GM23338 (cell line): ENCODE measurements around the gene GLRA1. TPM values are rescaled to one million over a fixed set of nuclear protein-coding genes. Genes with fewer than 3 reads are reported as not detected.

Experiments
- ATAC-seq: fragments of 200-7000 bp; cut with Tn5 transposase; 3 replicates; pipeline ENCODE4 v1.9.1; 2020
- DNase-seq: peaks from one replicate; pipeline ENCODE4 v3.0.0-alpha.2; 2015; ENCODE audit warnings: low spot score
- H2AFZ ChIP-seq: fragments of 200-600 bp; sonication (generic); 2 replicates; pipeline ENCODE4 v1.8.0; 2016; ENCODE audit warnings: antibody characterized with exemption, mild to moderate bottlenecking, moderate library complexity
- H3F3A ChIP-seq: fragments of 200-600 bp; sonication (generic); replicated peaks from 2 replicates; pipeline ENCODE4 v1.8.0; 2017; ENCODE audit warnings: antibody characterized with exemption, mixed run types, low read depth
- H3K27ac ChIP-seq: fragments of 200-600 bp; sonication (generic); 2 replicates; pipeline ENCODE4 v1.6.1; 2016; ENCODE audit warnings: low read depth
- H3K27me3 ChIP-seq: fragments of 200-600 bp; sonication (generic); 2 replicates; pipeline ENCODE4 v1.8.0; 2016; ENCODE audit warnings: mild to moderate bottlenecking, mixed run types, moderate library complexity; ENCODE audit not compliant: insufficient read depth
- H3K36me3 ChIP-seq: fragments of 200-600 bp; sonication (generic); 2 replicates; pipeline ENCODE4 v1.8.0; 2016; ENCODE audit warnings: mild to moderate bottlenecking; ENCODE audit not compliant: insufficient read depth
- H3K4me1 ChIP-seq: fragments of 200-600 bp; sonication (generic); 2 replicates; pipeline ENCODE4 v1.8.0; 2016; ENCODE audit warnings: mild to moderate bottlenecking, moderate library complexity; ENCODE audit not compliant: insufficient read depth
- H3K4me2 ChIP-seq: fragments of 200-600 bp; sonication (generic); 2 replicates; pipeline ENCODE4 v1.7.1; 2017; ENCODE audit warnings: mixed run types
- H3K4me3 ChIP-seq: fragments of 200-600 bp; sonication (generic); 2 replicates; pipeline ENCODE4 v1.6.1; 2016; ENCODE audit warnings: mixed run types
- H3K79me2 ChIP-seq: fragments of 200-600 bp; sonication (generic); replicated peaks from 2 replicates; pipeline ENCODE4 v1.8.0; 2017; ENCODE audit warnings: mild to moderate bottlenecking; ENCODE audit not compliant: insufficient read depth
- H3K9me2 ChIP-seq: fragments of 200-600 bp; sonication (generic); 2 replicates; pipeline ENCODE4 v1.8.0; 2017; ENCODE audit not compliant: insufficient read depth
- H4K20me1 ChIP-seq: fragments of 200-600 bp; sonication (generic); replicated peaks from 2 replicates; pipeline ENCODE4 v1.8.0; 2017; ENCODE audit warnings: mild to moderate bottlenecking; ENCODE audit not compliant: insufficient read depth
- H3K27ac Mint-ChIP-seq: 2 replicates; pipeline ENCODE4 v1.8.0; 2020; ENCODE audit warnings: inconsistent platforms, mild to moderate bottlenecking, moderate library complexity, mixed read lengths
- H3K27me3 Mint-ChIP-seq: 3 replicates; pipeline ENCODE4 v1.8.0; 2022; ENCODE audit warnings: low read depth, mild to moderate bottlenecking, moderate library complexity, mixed read lengths, inconsistent platforms; ENCODE audit not compliant: insufficient read depth, poor library complexity
- H3K36me3 Mint-ChIP-seq: 3 replicates; pipeline ENCODE4 v1.8.0; 2021; ENCODE audit warnings: low read depth, mild to moderate bottlenecking, inconsistent platforms, moderate library complexity, mixed read lengths
- H3K4me1 Mint-ChIP-seq: 3 replicates; pipeline ENCODE4 v1.8.0; 2020; ENCODE audit warnings: mild to moderate bottlenecking, inconsistent platforms, mixed read lengths
- H3K4me3 Mint-ChIP-seq: 3 replicates; pipeline ENCODE4 v1.8.0; 2021; ENCODE audit warnings: moderate library complexity, mild to moderate bottlenecking, inconsistent platforms, mixed read lengths
- H3K9me3 Mint-ChIP-seq: 3 replicates; pipeline ENCODE4 v1.8.0; 2020; ENCODE audit warnings: moderate library complexity, mild to moderate bottlenecking, inconsistent platforms, mixed read lengths
- CREB1 ChIP-seq: fragments of 250-450 bp; sonication (Bioruptor Pico); IDR thresholded peaks from 2 replicates; pipeline ENCODE4 v1.5.0; 2020; ENCODE audit warnings: low read depth, mild to moderate bottlenecking, moderate library complexity
- CTCF ChIP-seq, 2 experiments: fragments of 200-600 bp in 1 of 2; sonication (generic) in 1 of 2; conservative IDR thresholded peaks; 2 replicates each; pipeline versions ENCODE4 v1.5.1 to v1.6.1; 2016 to 2017; ENCODE audit warnings: antibody characterized with exemption in 2 of 2, low read depth in 2 of 2, mild to moderate bottlenecking in 2 of 2, moderate library complexity in 1 of 2
- EZH2phosphoT487 ChIP-seq: fragments of 200-600 bp; sonication (generic); IDR thresholded peaks from one replicate; pipeline ENCODE4 v1.8.1; 2018; ENCODE audit warnings: antibody characterized with exemption; ENCODE audit not compliant: unreplicated experiment
- POLR2AphosphoS5 ChIP-seq: IDR thresholded peaks from 2 replicates; pipeline ENCODE4 v1.6.1; 2016; ENCODE audit warnings: antibody characterized with exemption, low read depth
- REST ChIP-seq: IDR thresholded peaks from one replicate; pipeline ENCODE4 v1.6.1; 2018; ENCODE audit warnings: antibody characterized with exemption; ENCODE audit not compliant: unreplicated experiment
- ZNF114 ChIP-seq: fragments of 250-450 bp; sonication (Bioruptor Pico); IDR thresholded peaks from 2 replicates; pipeline ENCODE4 v1.5.0; 2020; ENCODE audit warnings: mild to moderate bottlenecking, moderate library complexity
- ZNF331 ChIP-seq: fragments of 250-450 bp; sonication (Bioruptor Pico); IDR thresholded peaks from 2 replicates; pipeline ENCODE4 v1.5.0; 2020; ENCODE audit warnings: low read depth, mild to moderate bottlenecking, moderate library complexity
- long read RNA-seq: library from polyadenylated mRNA; unstranded; transcript quantifications from one replicate; pipeline ENCODE4 v2.0.0, GENCODE V29; 2020; ENCODE audit not compliant: unreplicated experiment
- polyA plus RNA-seq: library from polyadenylated mRNA; unstranded; fragments of >200 nt; fragmentation: Nextera tagmentation; extraction: Ambion mirVana; gene quantifications from 2 replicates; pipeline ENCODE4 v1.2.1, GENCODE V29; 2016
- total RNA-seq: library from RNA; depleted of rRNA; stranded (reverse); fragments of >200 nt; shearing (Covaris generic); gene quantifications from 2 replicates; pipeline ENCODE4 v1.2.3, GENCODE V29; 2014; rRNA removed

The GLRA1 gene
- total RNA-seq (not detected in 2 replicates), polyA plus RNA-seq (not detected in 2 replicates)
- long read RNA-seq, result 0 reads

GRCh38 chr5:151924564-151925301 lies at the start of gene GLRA1:
Gene GLRA1, minus strand, starts transcription at chr5:151924851. Its CDS starts 302 bp downstream, at chr5:151924549.
- no peak within 1 kb of the TSS for H3K27ac ChIP-seq
- H4K20me1 ChIP-seq, result no peaks in the 10 kb centered on the region
- peaks cover 8% of the 10 kb centered on the region; the same call in 1 of the 2 replicates for H3K4me1 ChIP-seq
- no peak within 1 kb of the TSS for H2AFZ ChIP-seq
- H3K27ac Mint-ChIP-seq, result no peak within 1 kb of the TSS
- DNase-seq, result peak; percentile 92
- peak; percentile 91 for ATAC-seq
- H3K9me2 ChIP-seq, result no peaks in the 10 kb centered on the region
- H3F3A ChIP-seq, result no peaks in the 10 kb centered on the region
- H3K27me3 ChIP-seq, result peaks cover 42% of the 10 kb centered on the region
- no peaks in the 10 kb centered on the region for H3K36me3 ChIP-seq
- no peaks in the 10 kb centered on the region; the same call in 2 of the 3 replicates for H3K9me3 Mint-ChIP-seq
- H3K4me3 ChIP-seq, result peak within 1 kb of the TSS; percentile 44
- no peaks in the 10 kb centered on the region for H3K79me2 ChIP-seq
- no peaks in the 10 kb centered on the region for H3K36me3 Mint-ChIP-seq
- peak within 1 kb of the TSS; percentile 52 for H3K4me3 Mint-ChIP-seq
- H3K27me3 Mint-ChIP-seq, result peaks cover 20% of the 10 kb centered on the region
- peaks cover 9% of the 10 kb centered on the region; the same call in 2 of the 3 replicates for H3K4me1 Mint-ChIP-seq
- peak within 1 kb of the TSS; percentile 82 for H3K4me2 ChIP-seq
- TF ChIP-seq CREB1, result peak; percentile 76
- no peak for TF ChIP-seq CTCF (conservative IDR thresholded peaks at IDR 0.05; ENCODE audit: low read depth in 2 of 2)
- 0 out of 2 replicates have a peak, but pooled peaks have one; percentile 63 for TF ChIP-seq ZNF114 (CRISPR knock-in tag)
- peak; percentile 95 for TF ChIP-seq REST

DNA sequence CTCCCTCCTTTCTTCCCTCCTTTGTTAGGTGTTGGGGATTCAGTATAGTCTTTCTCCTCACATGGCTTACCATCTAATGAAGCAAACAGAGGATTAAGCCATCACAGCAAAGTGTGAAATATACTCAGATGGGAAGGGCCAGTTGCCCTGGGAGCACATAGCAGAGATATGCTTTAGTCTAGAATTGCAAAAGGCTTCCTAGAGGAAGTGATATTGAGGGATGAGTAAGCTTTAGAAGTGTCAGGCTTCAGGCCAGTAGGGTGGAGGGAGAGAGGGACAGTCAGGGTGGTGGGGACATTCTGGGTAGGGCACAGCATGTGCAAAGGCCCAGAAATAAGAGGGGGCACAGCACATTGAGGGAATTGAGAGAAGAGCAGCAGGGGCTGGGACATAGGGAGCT lies 46.2 kb upstream of the GLRA1 start:
- no peaks in the 10 kb centered on the region for H3K9me2 ChIP-seq
- no peak overlapping the region for H3K4me2 ChIP-seq
- no peak overlapping the region for H3K27ac Mint-ChIP-seq
- no peak for ATAC-seq
- no peak for DNase-seq
- H3K36me3 Mint-ChIP-seq, result no peaks in the 10 kb centered on the region
- H4K20me1 ChIP-seq, result no peaks in the 10 kb centered on the region
- H3K27ac ChIP-seq, result no peak overlapping the region
- no peaks in the 10 kb centered on the region for H3K9me3 Mint-ChIP-seq
- no peak overlapping the region for H2AFZ ChIP-seq
- peaks cover 5% of the 10 kb centered on the region; the same call in 2 of the 3 replicates for H3K4me1 Mint-ChIP-seq
- H3K4me3 Mint-ChIP-seq, result no peak overlapping the region
- no peaks in the 10 kb centered on the region for H3K4me1 ChIP-seq
- H3K4me3 ChIP-seq, result no peak overlapping the region
- H3F3A ChIP-seq, result no peaks in the 10 kb centered on the region
- H3K79me2 ChIP-seq, result no peaks in the 10 kb centered on the region
- no peaks in the 10 kb centered on the region; the same call in 1 of the 2 replicates for H3K36me3 ChIP-seq
- H3K27me3 ChIP-seq, result no peaks in the 10 kb centered on the region
- peaks cover 2% of the 10 kb centered on the region for H3K27me3 Mint-ChIP-seq
- TF ChIP-seq ZNF331 (no peak), EZH2phosphoT487 (no peak), CTCF (conservative IDR thresholded peaks at IDR 0.05; ENCODE audit: low read depth in 2 of 2) (no peak), POLR2AphosphoS5 (no peak)
